PFSK-1 (cell line): Measurements from ENCODE around the gene ARRDC2.

ENCODE experiments used
- POLR2AphosphoS5 ChIP-seq: IDR thresholded peaks from 2 replicates; pipeline ENCODE4 v1.6.1; 2012; ENCODE audit warnings: low read depth, mild to moderate bottlenecking, control low read depth, low read length, moderate library complexity
- REST ChIP-seq, 2 experiments: IDR thresholded peaks; 2 replicates each; pipeline versions ENCODE4 v1.6.1 to v1.8.0; 2011 to 2012; ENCODE audit warnings: low read depth in 2 of 2, low read length in 2 of 2, control low read depth in 1 of 2, inconsistent platforms in 1 of 2, mild to moderate bottlenecking in 1 of 2, moderate library complexity in 1 of 2; ENCODE audit not compliant: insufficient read depth in 1 of 2
- SIN3A ChIP-seq: IDR thresholded peaks from 2 replicates; pipeline ENCODE4 v1.6.1; 2012; ENCODE audit warnings: mild to moderate bottlenecking, low read length, moderate library complexity, borderline replicate concordance; ENCODE audit not compliant: insufficient read depth
- TAF1 ChIP-seq: IDR thresholded peaks from 2 replicates; pipeline ENCODE4 v1.6.1; 2012; ENCODE audit warnings: low read length, control low read depth, borderline replicate concordance; ENCODE audit not compliant: insufficient read depth

GRCh38 chr19:18053576-18054219, 45.7 kb downstream of the ARRDC2 start:
- no peak for TF ChIP-seq POLR2AphosphoS5
- TF ChIP-seq REST (IDR thresholded peaks at IDR 0.05; ENCODE audit: insufficient read depth in 1 of 2, low read depth in 2 of 2, low read length in 2 of 2), result no peak
- no peak for TF ChIP-seq TAF1
- no peak for TF ChIP-seq SIN3A
